Articular chondrocyte of knee joint (primary cell): ENCODE results near the gene PER1. TPM values are rescaled to one million over a fixed set of nuclear protein-coding genes. Genes with fewer than 3 reads are reported as not detected.

Source experiments
- total RNA-seq: library from RNA; depleted of rRNA; stranded (reverse); fragments of >200 nt; gene quantifications from 2 replicates; pipeline ENCODE4 v1.2.3, GENCODE V29; 2012

The PER1 gene, protein sequence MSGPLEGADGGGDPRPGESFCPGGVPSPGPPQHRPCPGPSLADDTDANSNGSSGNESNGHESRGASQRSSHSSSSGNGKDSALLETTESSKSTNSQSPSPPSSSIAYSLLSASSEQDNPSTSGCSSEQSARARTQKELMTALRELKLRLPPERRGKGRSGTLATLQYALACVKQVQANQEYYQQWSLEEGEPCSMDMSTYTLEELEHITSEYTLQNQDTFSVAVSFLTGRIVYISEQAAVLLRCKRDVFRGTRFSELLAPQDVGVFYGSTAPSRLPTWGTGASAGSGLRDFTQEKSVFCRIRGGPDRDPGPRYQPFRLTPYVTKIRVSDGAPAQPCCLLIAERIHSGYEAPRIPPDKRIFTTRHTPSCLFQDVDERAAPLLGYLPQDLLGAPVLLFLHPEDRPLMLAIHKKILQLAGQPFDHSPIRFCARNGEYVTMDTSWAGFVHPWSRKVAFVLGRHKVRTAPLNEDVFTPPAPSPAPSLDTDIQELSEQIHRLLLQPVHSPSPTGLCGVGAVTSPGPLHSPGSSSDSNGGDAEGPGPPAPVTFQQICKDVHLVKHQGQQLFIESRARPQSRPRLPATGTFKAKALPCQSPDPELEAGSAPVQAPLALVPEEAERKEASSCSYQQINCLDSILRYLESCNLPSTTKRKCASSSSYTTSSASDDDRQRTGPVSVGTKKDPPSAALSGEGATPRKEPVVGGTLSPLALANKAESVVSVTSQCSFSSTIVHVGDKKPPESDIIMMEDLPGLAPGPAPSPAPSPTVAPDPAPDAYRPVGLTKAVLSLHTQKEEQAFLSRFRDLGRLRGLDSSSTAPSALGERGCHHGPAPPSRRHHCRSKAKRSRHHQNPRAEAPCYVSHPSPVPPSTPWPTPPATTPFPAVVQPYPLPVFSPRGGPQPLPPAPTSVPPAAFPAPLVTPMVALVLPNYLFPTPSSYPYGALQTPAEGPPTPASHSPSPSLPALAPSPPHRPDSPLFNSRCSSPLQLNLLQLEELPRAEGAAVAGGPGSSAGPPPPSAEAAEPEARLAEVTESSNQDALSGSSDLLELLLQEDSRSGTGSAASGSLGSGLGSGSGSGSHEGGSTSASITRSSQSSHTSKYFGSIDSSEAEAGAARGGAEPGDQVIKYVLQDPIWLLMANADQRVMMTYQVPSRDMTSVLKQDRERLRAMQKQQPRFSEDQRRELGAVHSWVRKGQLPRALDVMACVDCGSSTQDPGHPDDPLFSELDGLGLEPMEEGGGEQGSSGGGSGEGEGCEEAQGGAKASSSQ (N-terminal part only)
- total RNA-seq = 12.3 and 16.6 TPM in 2 replicates

DNA sequence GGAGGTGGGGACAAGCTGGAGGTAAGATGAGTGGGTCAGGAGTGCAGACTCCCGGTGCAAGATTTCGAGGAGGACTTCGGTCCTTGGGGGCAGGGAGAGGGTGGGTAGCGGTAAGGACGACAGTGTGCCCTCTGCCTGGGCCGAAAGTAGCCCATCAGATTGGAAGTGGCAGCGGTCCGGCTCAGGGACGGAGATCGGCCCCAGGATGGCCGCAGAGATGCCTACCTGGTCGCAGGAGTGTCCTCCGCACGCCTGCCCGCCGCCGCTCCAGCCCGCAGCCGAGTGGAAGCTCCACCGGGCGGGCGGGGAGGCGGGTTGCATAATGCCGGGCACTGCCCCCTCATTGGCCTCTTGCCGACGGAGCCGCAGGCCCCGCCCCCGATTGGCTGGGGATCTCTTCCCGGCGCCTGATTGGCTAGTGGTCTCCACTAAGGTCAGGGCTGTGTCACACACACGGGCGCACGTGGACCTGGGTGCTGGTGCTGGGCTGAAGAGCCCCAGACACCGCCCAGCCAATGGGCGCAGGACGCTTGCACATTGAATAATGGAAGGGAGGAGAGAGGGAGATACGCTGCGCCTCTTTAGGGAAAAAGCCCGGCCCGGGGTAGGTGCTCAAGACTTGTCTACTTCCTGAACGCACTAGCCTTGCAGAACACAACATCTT, at the start of gene PER1:
Gene PER1, minus strand, starts transcription at position 293 of the 664 bp plus-strand sequence. CDS start 1,698 bp downstream, outside the sequence.

DNA sequence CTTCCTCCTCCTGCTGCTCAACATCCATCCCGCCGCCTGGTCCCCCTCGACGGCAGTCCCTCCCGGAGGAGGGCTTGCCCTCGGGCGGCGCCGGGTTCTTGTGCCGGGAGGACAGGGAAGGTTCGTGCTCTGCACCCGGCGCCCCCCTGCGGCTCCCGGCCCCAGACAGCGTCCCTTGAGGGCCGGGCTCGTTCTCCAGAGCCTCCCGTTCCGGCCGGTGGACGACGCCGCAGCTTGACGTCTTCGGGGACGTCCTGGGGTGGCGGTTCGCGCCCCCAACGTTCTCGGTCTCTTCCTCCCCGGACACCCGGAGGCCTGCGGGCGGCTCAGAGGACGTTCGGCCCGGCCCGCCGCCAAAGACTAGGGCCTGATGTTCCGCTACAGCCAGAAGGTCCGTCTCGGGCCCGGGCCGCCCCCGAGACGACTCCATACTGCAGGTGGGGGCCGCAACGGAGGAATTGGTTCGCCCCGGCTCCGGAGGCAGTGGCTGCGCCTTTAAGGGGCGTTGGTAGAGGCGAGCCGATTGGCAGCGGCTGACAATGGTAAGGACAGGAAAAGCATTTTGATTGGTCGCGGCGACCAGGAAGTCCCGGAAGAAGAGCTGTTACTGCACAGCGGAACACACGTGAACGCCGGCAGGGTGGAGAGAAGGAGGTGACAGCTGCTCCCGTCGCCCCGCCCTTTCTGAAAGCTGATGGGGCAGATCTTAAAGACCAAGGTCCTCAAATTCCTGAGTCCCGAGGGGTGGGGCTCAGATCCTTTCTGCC, 37.7 kb upstream of the PER1 start, which contains the start of gene BORCS6:
Gene BORCS6, minus strand, starts transcription at position 470 of the 767 bp plus-strand sequence. Its CDS starts 40 bp downstream, at position 430.

DNA sequence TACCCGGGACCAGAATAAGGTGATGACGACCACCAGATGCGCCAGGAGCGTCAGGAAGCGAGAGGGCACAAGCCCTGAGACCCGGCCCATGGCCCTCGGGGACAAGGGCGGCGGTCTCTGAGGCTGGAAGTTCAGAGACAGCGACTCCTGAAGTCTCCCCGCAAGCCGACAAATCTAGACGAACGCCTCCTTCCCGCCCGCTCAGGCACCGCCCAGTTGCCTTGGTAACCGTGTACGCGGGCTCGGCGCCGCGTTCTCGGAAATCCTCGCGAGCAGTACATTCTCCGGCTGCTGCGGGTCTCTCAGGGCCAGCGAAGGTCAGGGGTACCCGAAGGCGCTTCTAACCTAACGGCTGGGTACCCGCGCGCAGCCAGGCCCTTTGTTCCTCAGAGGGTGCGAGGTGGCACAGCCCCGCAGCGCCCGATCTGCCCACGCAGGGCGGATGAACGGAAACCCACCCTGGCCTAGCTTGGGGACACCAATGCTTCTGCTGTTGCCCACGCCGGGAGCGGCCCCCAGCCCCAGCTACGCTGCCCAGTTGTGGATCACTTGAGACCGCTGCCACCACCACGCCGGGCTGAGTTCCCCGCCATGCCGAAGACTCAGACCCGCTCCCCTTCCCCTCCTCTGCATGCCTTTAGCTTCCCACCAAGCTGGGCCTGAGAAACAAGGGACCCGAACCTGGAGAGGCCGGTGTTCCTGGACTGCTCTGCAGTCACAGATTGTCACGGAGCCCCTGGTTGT, 24.2 kb upstream of the PER1 start, which contains the start of gene TMEM107:
Gene TMEM107, minus strand, starts transcription at position 184 of the 744 bp plus-strand sequence. Its CDS starts 94 bp downstream, at position 90.

DNA sequence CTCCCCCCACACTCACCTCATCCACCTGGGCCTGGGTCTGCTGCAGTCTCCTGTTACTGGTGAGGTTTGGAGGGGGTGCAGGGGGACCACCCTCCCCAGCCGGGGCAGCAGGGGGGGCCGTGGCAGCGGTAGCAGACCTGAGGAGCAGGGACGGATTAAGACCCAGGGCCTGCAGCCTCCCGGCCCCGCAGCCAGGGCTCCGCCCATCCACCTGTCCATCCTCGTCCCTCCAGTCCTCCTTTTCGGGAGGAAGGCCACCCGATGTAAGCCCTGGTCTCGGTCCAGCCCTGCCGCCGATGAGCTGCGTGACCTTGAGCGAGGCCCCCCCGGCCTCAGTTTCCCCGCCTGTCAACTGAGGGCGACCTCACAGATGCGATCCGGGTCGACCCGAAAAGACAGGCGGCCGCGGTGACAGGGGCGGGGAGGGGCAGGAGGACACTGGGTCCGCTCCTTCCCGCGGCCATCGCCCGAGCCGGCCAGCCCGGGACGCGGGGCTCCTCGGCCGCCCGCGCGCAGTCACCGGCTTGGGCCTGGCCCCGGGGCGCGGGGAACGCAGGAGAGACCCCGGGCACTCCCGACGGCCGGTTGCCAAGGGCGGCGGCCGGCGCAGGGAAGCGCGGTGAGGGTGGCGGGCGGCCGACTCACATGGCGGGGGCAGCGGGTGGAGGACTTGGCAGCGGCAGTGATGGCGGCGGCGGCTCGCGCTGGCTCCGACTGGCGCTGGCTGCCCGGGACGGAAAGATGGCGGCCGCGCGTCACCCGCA, 10.2 kb upstream of the PER1 start, which contains the start of gene VAMP2:
Gene VAMP2, minus strand, starts transcription at position 716 of the 764 bp plus-strand sequence. Its CDS starts 69 bp downstream, at position 647.

DNA sequence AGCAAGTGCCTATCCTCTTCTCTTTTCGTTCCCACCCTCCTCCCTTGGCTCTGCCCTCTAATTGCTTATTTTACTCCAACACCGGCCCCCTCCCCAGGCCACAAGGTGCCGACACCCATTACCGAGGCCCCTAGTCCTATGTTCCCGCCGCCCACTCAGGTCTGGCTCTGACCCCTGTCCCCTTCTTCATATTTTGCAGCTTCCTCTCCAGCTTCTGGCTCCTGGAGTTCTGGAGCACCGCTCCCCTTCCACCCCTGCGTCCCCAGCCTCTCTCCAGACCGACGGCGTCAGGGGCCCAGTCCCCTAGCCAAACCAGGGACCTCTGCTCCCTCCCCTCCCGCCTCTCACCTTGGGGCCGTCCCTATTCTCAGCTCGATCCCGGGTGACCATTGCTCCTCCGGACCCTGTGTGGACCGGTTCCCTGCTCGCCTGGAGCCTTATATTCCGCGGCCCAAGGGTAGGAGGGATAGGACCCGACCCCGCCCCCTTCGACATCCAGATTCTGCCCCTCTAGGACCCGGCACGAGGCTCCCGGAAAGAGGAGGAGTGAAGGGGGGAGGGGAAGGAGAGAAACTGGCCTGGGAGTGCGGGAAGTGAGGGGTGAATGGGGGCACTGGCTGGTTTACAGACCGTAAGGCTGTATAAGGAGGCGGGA, 28.4 kb downstream of the PER1 start, which contains the start of gene HES7:
Gene HES7, minus strand, starts transcription at position 412 of the 655 bp plus-strand sequence. Its CDS starts 22 bp downstream, at position 390.

DNA sequence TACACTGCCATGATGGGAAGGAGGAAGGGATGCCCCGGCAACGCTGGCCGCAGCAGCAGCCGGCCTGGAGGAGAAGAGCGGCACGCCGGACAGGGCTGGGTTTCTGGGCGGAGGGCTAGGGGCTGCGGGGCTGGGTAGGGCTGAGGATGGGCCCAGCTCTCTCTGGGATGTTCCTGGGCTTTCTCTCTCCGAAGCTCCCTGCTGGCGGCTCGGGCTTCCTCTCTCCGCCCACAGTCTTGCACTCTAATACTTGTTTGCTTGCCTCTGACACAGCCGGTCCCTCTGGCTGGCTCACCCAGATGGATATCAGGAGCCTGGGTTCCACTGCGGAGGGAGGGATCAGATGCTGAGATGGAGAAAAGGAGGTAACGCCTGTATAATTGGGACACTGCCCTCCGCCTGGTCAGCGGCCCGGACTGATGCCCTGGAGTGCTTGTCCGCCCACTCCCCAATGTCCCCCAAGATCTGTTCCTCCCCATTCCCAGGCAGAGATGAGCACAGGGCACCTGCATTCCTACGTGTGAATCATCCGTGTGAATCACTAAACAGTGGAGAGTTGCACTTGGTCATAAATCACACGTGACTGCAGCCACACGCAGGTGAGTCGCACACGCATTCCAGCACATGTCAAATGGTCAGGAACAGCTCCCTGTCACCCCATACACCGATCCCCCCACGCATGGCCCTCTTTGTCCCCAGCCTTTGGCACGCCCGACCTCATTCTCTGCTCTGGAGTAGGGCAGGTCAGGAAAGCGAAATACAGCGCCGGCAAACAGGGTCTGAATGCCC, 34.0 kb downstream of the PER1 start, which contains the start of gene ALOXE3:
Gene ALOXE3, minus strand, starts transcription at position 535 of the 789 bp plus-strand sequence. Its CDS starts 524 bp downstream, at position 11.

Other genes starting within 250 kb of the PER1 start
- 2.3 and 3.0 TPM in 2 replicates for gene RNF227, start 236.1 kb downstream of the PER1 start, total RNA-seq
- 0.22 and 0.52 TPM in 2 replicates for gene KCNAB3, start 222.5 kb downstream of the PER1 start, total RNA-seq
- gene TRAPPC1, start 220.5 kb downstream of the PER1 start, total RNA-seq = 39.6 and 43.9 TPM in 2 replicates
- gene CNTROB, start 220.2 kb downstream of the PER1 start, total RNA-seq = 23.1 and 24.4 TPM in 2 replicates
- not detected in 2 replicates for gene GUCY2D, start 149.8 kb downstream of the PER1 start, total RNA-seq
- under 0.01 and 0.32 TPM in 2 replicates for gene ALOX15B, start 113.3 kb downstream of the PER1 start, total RNA-seq
- not detected in 2 replicates for gene ALOX12B, start 64.7 kb downstream of the PER1 start, total RNA-seq
- gene ALOXE3, start 33.9 kb downstream of the PER1 start, total RNA-seq = not detected in 2 replicates
- gene HES7, start 28.3 kb downstream of the PER1 start, total RNA-seq = not detected in 2 replicates
- gene VAMP2, start 10.5 kb upstream of the PER1 start, total RNA-seq = 4.1 and 5.1 TPM in 2 replicates
- 13.5 and 31.2 TPM in 2 replicates for gene TMEM107, start 24.0 kb upstream of the PER1 start, total RNA-seq
- 5.0 and 5.9 TPM in 2 replicates for gene BORCS6, start 37.8 kb upstream of the PER1 start, total RNA-seq
- gene AURKB, start 58.2 kb upstream of the PER1 start, total RNA-seq = 11.1 and 12.3 TPM in 2 replicates
- gene CTC1, start 95.7 kb upstream of the PER1 start, total RNA-seq = 6.4 TPM in 2 replicates
- 13.0 and 17.5 TPM in 2 replicates for gene PFAS, start 96.9 kb upstream of the PER1 start, total RNA-seq
- gene RANGRF, start 136.3 kb upstream of the PER1 start, total RNA-seq = 8.6 and 9.0 TPM in 2 replicates
- 0.65 and 1.3 TPM in 2 replicates for gene SLC25A35, start 143.0 kb upstream of the PER1 start, total RNA-seq
- gene ARHGEF15, start 157.8 kb upstream of the PER1 start, total RNA-seq = 0.11 TPM in 1 of 2 replicates, not detected in the other
- not detected in 2 replicates for gene ODF4, start 187.4 kb upstream of the PER1 start, total RNA-seq
- gene RPL26, start 230.8 kb upstream of the PER1 start, total RNA-seq = 3,562 and 3,712 TPM in 2 replicates
- gene RNF222, start 245.4 kb upstream of the PER1 start, total RNA-seq = not detected in 2 replicates